Gastroesophageal sphincter (tissue), 4 donors: ENCODE data around the gene ROR2. TPM values are rescaled to one million over a fixed set of nuclear protein-coding genes. Genes with fewer than 3 reads are reported as not detected.

Experiments used
- ATAC-seq: fragments of 150-250 bp; one replicate; pipeline ENCODE4 v1.9.1; 2016; ENCODE audit warnings: mild to moderate bottlenecking, moderate library complexity
- H3K27ac ChIP-seq, 4 donors: fragments of 200-600 bp; sonication (generic) in 3 of 4; 1 replicate in 3 of 4; 2 replicates in 1 of 4; pipeline ENCODE4 v1.5.1; 2016 to 2019
- H3K27me3 ChIP-seq: fragments of 200-600 bp; sonication (generic); one replicate; pipeline ENCODE4 v1.5.1; 2019
- H3K36me3 ChIP-seq, 2 donors: fragments of 200-600 bp; sonication (generic); one replicate each; pipeline ENCODE4 v1.5.1; 2019; ENCODE audit warnings: control low read depth in 1 of 2
- H3K4me1 ChIP-seq, 3 donors: fragments of 200-600 bp; sonication (generic); 1 replicate in 2 of 3; 2 replicates in 1 of 3; pipeline ENCODE4 v1.5.1; 2016 to 2019; ENCODE audit warnings: control low read depth in 2 of 3
- H3K4me3 ChIP-seq, 2 donors: fragments of 200-600 bp; sonication (generic); one replicate each; pipeline ENCODE4 v1.5.1; 2019; ENCODE audit warnings: mild to moderate bottlenecking in 1 of 2, moderate library complexity in 1 of 2
- H3K9me3 ChIP-seq, 3 donors: fragments of 200-600 bp; sonication (generic); one replicate each; pipeline ENCODE4 v1.5.1; 2017 to 2019; ENCODE audit warnings: control low read depth in 2 of 3
- EP300 ChIP-seq: sonication (generic); formaldehyde crosslinking; IDR thresholded peaks from one replicate; pipeline ENCODE4 v1.6.1; 2017; ENCODE audit warnings: antibody characterized with exemption, mild to moderate bottlenecking
- POLR2A ChIP-seq, 2 donors: fragments of 450-650 bp; IDR thresholded peaks; one replicate each; pipeline ENCODE4 v1.6.1; 2017; ENCODE audit warnings: antibody characterized with exemption in 2 of 2, mild to moderate bottlenecking in 2 of 2, moderate library complexity in 1 of 2
- POLR2AphosphoS5 ChIP-seq: sonication (generic); formaldehyde crosslinking; IDR thresholded peaks from one replicate; pipeline ENCODE4 v1.6.1; 2017; ENCODE audit warnings: antibody characterized with exemption
- WGBS, 2 donors: methylation state at CpG; one replicate each; pipeline ENCODE4 v1.1.5; 2018; ENCODE audit warnings: low coverage in 1 of 2; 5-methylcytosine and 5-hydroxymethylcytosine counted together
- total RNA-seq, 4 donors: library from RNA; depleted of rRNA; stranded (reverse); fragments of >200 nt; gene quantifications; one replicate each; pipeline ENCODE4 v1.1.0, GENCODE V29; 2016
- TF ChIP-seq, protein P1 (sequence below), 4 experiments: fragments of 200-600 bp in 2 of 4; fragments of 450-650 bp in 2 of 4; sonication (generic) in 1 of 4; IDR thresholded peaks; one replicate each; pipeline ENCODE4 v1.5.1; 2017 to 2019; ENCODE audit warnings: antibody characterized with exemption in 4 of 4, mild to moderate bottlenecking in 2 of 4, moderate library complexity in 2 of 4

ROR2 gene
- total RNA-seq, 4 donors from 2014 or later = 40.8 to 69.1 (median 63.2) TPM

- TF ChIP-seq, protein P1, sequence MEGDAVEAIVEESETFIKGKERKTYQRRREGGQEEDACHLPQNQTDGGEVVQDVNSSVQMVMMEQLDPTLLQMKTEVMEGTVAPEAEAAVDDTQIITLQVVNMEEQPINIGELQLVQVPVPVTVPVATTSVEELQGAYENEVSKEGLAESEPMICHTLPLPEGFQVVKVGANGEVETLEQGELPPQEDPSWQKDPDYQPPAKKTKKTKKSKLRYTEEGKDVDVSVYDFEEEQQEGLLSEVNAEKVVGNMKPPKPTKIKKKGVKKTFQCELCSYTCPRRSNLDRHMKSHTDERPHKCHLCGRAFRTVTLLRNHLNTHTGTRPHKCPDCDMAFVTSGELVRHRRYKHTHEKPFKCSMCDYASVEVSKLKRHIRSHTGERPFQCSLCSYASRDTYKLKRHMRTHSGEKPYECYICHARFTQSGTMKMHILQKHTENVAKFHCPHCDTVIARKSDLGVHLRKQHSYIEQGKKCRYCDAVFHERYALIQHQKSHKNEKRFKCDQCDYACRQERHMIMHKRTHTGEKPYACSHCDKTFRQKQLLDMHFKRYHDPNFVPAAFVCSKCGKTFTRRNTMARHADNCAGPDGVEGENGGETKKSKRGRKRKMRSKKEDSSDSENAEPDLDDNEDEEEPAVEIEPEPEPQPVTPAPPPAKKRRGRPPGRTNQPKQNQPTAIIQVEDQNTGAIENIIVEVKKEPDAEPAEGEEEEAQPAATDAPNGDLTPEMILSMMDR (IDR thresholded peaks at IDR 0.05) = no peak
- TF ChIP-seq POLR2AphosphoS5 = no peak
- Histone ChIP-seq H3K9me3 (peaks cover 0 to 5% (median 0%) of the 10 kb centered on the region in 3 donors), H3K4me3 (no peak overlapping the region), H3K27me3 (no peaks in the 10 kb centered on the region), H3K36me3 (peaks cover 0 to 26% of the 10 kb centered on the region in 2 donors), H3K27ac (no peak overlapping the region), H3K4me1 (no peaks in the 10 kb centered on the region)
- no peak for ATAC-seq
- WGBS, 2 donors = 65 to 96% methylated on average over 2 to 3 of the region's 4 CpGs
These were observed 192.2 kb downstream of the ROR2 start for GRCh38 chr9:91757782-91758181.

DNA sequence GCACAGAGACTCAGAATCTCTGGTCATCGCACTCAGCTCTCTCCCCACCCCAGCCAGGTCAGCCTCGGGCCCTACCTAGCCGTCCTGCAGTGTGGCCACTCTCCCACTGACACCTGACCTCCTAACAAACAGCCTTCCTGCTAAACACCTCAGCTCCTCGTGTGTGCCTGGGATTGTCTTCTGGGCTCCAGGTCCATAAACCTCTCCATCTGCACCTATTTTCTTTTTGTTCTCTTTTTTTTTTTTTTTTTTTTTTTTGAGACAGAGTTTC, 193.6 kb downstream of the ROR2 start:
- Histone ChIP-seq H3K27ac (no peak overlapping the region), H3K27me3 (no peaks in the 10 kb centered on the region), H3K36me3 (peaks cover 0 to 26% of the 10 kb centered on the region in 2 donors), H3K4me1 (no peaks in the 10 kb centered on the region), H3K9me3 (no peaks in the 10 kb centered on the region), H3K4me3 (no peak overlapping the region)
- TF ChIP-seq, protein P1 (IDR thresholded peaks at IDR 0.05) = no peak
- no peak for ATAC-seq
- WGBS, 2 donors = 80 to 100% methylated on average over 2 to 4 of the region's 4 CpGs

DNA sequence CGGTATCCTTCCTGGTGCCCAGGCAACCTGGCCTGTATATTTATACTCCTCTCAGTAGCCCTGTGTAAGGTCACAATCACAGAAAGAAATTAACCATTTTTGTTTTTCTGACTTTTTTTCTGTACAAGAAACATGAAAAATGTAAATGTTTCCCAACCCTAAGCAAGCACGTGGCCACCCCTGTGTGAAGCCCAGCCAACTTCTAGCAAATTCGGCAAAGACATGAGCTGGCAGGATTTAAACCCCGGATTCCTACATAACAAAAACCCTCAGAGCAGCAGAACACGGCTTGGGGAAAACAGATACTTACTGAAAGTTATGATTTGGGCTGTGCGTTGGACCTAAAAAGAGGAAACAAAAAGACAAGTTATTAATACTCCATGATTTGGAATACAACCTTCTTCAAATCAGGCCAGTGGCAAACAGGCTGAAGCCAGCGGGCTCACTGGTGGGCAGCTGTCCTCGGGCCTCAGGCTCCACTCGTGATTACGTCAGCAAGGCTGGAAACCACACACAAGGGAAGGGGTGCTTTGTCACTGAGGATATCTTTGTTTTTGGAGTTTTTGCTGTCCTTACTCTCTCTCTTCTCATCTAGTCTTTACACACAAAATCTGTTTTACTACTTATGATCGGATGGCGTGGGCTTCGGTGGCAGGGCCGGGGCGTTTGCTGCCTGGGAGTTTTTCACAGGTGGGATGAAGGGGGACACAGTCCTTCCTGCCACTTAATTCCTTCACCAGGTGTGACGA, 194.1 kb downstream of the ROR2 start:
- H3K36me3 ChIP-seq = peaks cover 0 to 26% of the 10 kb centered on the region in 2 donors
- H3K9me3 ChIP-seq = no peaks in the 10 kb centered on the region
- H3K27me3 ChIP-seq = no peaks in the 10 kb centered on the region
- no peaks in the 10 kb centered on the region for H3K4me1 ChIP-seq
- no peak overlapping the region for H3K4me3 ChIP-seq
- no peak overlapping the region for H3K27ac ChIP-seq
- ATAC-seq = no peak
- 74 to 79% methylated on average over 7 to 16 of the region's 16 CpGs for WGBS, 2 donors
- TF ChIP-seq EP300 (no peak), POLR2A (IDR thresholded peaks at IDR 0.05) (no peak), POLR2AphosphoS5 (no peak)
- TF ChIP-seq, protein P1 (IDR thresholded peaks at IDR 0.05) = no peak

DNA sequence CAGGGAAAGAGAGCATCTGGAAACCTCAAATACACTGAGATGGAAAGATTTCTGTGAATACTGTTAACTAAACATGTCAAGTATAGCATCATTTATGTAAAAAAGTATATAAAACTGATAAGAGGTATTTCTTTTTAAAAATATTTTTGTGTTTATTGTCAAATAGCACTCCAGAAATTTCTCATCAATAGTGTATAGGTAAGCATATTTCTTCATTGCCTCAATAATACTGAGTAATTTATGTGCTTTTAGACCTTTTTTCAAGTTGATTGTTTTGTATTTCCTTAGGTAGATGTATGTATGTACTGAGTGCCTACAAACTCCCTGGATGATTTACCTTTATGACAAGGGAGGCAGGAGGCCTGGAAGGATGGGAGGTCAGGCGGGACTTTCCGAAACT, 196.3 kb downstream of the ROR2 start:
- peaks cover 0 to 26% of the 10 kb centered on the region in 2 donors for H3K36me3 ChIP-seq
- H3K4me1 ChIP-seq = no peaks in the 10 kb centered on the region
- H3K27ac ChIP-seq = no peak overlapping the region
- H3K27me3 ChIP-seq = no peaks in the 10 kb centered on the region
- TF ChIP-seq EP300 = no peak
- ATAC-seq = no peak
- no peak overlapping the region for H3K4me3 ChIP-seq
- H3K9me3 ChIP-seq = no peaks in the 10 kb centered on the region
- 50 to 63% methylated on average over 2 of the region's 2 CpGs for WGBS, 2 donors

DNA sequence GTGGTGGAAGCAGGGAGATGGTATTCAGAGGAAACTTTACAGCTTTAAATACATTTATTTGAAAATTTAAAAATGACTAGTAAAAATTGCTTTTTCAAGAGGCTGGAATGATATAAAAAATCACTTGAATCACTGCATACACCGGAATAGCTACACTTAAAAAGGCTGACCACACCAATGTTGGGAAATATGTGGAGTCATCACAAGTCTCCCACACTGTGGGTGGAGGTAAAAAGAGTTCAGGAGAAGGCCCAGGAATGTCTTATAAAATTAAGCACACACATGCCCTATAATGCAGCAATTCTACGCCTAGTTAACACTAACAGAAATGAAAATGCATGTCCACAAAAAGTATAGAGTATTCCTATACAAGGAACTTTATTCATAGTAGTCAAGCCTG, 198.1 kb downstream of the ROR2 start:
- peaks cover 0 to 24% of the 10 kb centered on the region in 2 donors for H3K36me3 ChIP-seq
- H3K27ac ChIP-seq = no peak overlapping the region
- H3K9me3 ChIP-seq = no peaks in the 10 kb centered on the region
- no peak for TF ChIP-seq POLR2AphosphoS5
- TF ChIP-seq, protein P1 (IDR thresholded peaks at IDR 0.05) = no peak
- no peak for TF ChIP-seq POLR2A (IDR thresholded peaks at IDR 0.05)
- TF ChIP-seq EP300 = no peak
- 68 to 85% methylated on average over 2 of the region's 2 CpGs for WGBS, 2 donors
- ATAC-seq = no peak
- no peak overlapping the region for H3K4me3 ChIP-seq
- no peaks in the 10 kb centered on the region for H3K4me1 ChIP-seq
- no peaks in the 10 kb centered on the region for H3K27me3 ChIP-seq
